ENCODE measurements around the gene AK5. TPM values are rescaled to one million over a fixed set of nuclear protein-coding genes. Genes with fewer than 3 reads are reported as not detected.
A peak's percentile ranks its signal among the peaks of the same experiment; 100 is the strongest.

Gene AK5
- total RNA-seq, 1 donor = 25.3 TPM

DNA sequence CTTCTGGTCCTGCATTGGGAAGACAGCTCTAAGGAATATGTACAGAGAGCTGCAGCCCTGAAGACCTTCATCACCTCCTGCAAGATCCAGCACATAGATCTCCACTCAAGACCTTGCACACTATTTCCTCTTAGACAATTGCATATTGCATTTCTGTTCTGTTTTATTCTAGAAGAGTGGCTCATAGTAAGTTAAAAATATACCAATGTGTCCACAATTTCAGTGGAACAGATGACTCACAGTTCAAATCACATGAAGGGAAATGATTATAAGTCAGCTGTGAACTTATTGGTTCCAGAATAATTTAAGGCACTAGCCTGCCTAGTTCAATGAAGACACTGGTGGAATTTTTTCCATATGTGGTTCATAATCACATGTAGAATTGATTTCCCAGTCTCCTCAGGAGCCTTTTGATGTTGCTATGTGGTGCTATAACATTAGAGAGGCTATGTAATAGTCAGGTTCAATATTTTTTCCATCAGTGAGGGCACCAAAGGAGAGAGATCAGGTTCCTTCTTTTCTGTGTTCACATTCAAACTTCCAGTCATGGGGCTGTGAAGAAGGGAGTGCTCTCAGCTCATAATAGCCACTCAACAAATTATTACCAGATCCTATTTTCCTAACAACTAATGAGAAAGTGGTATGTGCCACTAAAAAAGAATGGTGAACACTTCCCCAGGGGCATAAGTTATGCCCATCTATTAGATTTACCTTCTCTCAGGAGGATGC lies 9.8 kb upstream of the AK5 start:
- Histone ChIP-seq H3K4me1 (ENCODE audit: insufficient read depth, low read length) (peaks cover 8% of the 10 kb centered on the region), H3K9me3 (ENCODE audit: low read depth, low read length) (no peaks in the 10 kb centered on the region), H3K27ac (ENCODE audit: low read depth, low read length) (no peak overlapping the region), H4K20me1 (ENCODE audit: insufficient read depth, low read length) (no peaks in the 10 kb centered on the region), H3K27me3 (ENCODE audit: insufficient read depth, low read length) (no peaks in the 10 kb centered on the region), H3K4me3 (ENCODE audit: insufficient read depth, low read length) (no peak overlapping the region), H3K4me2 (ENCODE audit: insufficient read depth, low read length) (peak overlapping the region; percentile 18), H3K36me3 (ENCODE audit: insufficient read depth, low read length) (no peaks in the 10 kb centered on the region), H3K79me2 (ENCODE audit: insufficient read depth, low read length) (no peaks in the 10 kb centered on the region), H2AFZ (ENCODE audit: low read length) (peak overlapping the region; percentile 3)
- DNase-seq (ENCODE audit: insufficient read length, low spot score, missing footprints) = peak; percentile 84
- TF ChIP-seq, protein P1, sequence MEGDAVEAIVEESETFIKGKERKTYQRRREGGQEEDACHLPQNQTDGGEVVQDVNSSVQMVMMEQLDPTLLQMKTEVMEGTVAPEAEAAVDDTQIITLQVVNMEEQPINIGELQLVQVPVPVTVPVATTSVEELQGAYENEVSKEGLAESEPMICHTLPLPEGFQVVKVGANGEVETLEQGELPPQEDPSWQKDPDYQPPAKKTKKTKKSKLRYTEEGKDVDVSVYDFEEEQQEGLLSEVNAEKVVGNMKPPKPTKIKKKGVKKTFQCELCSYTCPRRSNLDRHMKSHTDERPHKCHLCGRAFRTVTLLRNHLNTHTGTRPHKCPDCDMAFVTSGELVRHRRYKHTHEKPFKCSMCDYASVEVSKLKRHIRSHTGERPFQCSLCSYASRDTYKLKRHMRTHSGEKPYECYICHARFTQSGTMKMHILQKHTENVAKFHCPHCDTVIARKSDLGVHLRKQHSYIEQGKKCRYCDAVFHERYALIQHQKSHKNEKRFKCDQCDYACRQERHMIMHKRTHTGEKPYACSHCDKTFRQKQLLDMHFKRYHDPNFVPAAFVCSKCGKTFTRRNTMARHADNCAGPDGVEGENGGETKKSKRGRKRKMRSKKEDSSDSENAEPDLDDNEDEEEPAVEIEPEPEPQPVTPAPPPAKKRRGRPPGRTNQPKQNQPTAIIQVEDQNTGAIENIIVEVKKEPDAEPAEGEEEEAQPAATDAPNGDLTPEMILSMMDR (IDR thresholded peaks at IDR 0.05; ENCODE audit: extremely low read depth, low read depth, low read length) = no peak

DNA sequence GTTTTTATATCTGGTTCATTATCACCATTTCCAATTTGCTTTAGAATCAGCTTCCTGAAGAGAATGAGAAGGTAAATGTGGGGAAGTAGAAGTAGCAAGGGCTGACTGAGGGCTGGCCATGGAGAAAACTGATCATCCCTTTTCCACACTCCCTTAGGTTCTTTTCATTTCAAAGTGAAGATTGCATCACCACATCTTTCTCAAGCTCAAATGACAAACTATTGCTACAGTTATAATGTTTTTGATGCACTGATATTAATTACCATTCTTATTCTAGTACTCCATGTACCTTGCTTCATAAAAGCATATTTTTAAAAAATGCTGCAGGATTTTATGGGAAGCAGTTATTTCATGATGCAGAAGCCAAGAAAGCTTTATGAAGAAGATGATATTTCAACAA lies 7.9 kb upstream of the AK5 start:
- Histone ChIP-seq H3K36me3 (ENCODE audit: insufficient read depth, low read length) (no peaks in the 10 kb centered on the region), H3K4me1 (ENCODE audit: insufficient read depth, low read length) (peaks cover 8% of the 10 kb centered on the region), H3K27me3 (ENCODE audit: insufficient read depth, low read length) (no peaks in the 10 kb centered on the region), H2AFZ (ENCODE audit: low read length) (no peak overlapping the region), H3K27ac (ENCODE audit: low read depth, low read length) (no peak overlapping the region), H4K20me1 (ENCODE audit: insufficient read depth, low read length) (no peaks in the 10 kb centered on the region), H3K79me2 (ENCODE audit: insufficient read depth, low read length) (no peaks in the 10 kb centered on the region), H3K4me3 (ENCODE audit: insufficient read depth, low read length) (no peak overlapping the region), H3K9me3 (ENCODE audit: low read depth, low read length) (no peaks in the 10 kb centered on the region), H3K4me2 (ENCODE audit: insufficient read depth, low read length) (no peak overlapping the region)
- TF ChIP-seq, protein P1 (IDR thresholded peaks at IDR 0.05; ENCODE audit: extremely low read depth, low read depth, low read length) = no peak
- DNase-seq (ENCODE audit: insufficient read length, low spot score, missing footprints) = no peak

DNA sequence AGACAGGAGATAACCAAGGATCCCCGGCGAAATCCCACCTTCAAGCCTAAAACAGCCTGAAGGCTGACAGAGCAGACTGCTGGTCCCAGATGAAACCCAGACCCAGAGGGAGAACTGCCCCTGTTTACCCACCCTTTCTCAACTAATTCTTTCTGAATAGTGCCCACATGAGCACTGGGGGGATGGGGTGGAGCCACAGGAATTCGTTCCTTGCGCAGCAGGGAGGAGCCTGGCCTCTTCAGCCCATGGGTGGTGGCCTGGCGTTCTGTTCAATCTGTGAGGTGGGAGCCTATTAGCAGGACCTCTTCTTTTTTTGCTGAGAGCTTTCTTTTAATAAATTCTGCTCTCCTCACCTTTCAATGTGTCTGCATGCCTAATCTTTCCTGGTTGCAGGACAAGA lies 6.6 kb upstream of the AK5 start:
- H3K79me2 ChIP-seq (ENCODE audit: insufficient read depth, low read length) = no peaks in the 10 kb centered on the region
- DNase-seq (ENCODE audit: insufficient read length, low spot score, missing footprints) = no peak
- no peaks in the 10 kb centered on the region for H4K20me1 ChIP-seq (ENCODE audit: insufficient read depth, low read length)
- H3K4me1 ChIP-seq (ENCODE audit: insufficient read depth, low read length) = peaks cover 8% of the 10 kb centered on the region
- no peak overlapping the region for H3K4me2 ChIP-seq (ENCODE audit: insufficient read depth, low read length)
- H3K27ac ChIP-seq (ENCODE audit: low read depth, low read length) = no peak overlapping the region
- TF ChIP-seq, protein P1 (IDR thresholded peaks at IDR 0.05; ENCODE audit: extremely low read depth, low read depth, low read length) = no peak
- no peaks in the 10 kb centered on the region for H3K9me3 ChIP-seq (ENCODE audit: low read depth, low read length)
- H3K27me3 ChIP-seq (ENCODE audit: insufficient read depth, low read length) = no peaks in the 10 kb centered on the region
- H2AFZ ChIP-seq (ENCODE audit: low read length) = no peak overlapping the region
- no peak overlapping the region for H3K4me3 ChIP-seq (ENCODE audit: insufficient read depth, low read length)
- no peaks in the 10 kb centered on the region for H3K36me3 ChIP-seq (ENCODE audit: insufficient read depth, low read length)

DNA sequence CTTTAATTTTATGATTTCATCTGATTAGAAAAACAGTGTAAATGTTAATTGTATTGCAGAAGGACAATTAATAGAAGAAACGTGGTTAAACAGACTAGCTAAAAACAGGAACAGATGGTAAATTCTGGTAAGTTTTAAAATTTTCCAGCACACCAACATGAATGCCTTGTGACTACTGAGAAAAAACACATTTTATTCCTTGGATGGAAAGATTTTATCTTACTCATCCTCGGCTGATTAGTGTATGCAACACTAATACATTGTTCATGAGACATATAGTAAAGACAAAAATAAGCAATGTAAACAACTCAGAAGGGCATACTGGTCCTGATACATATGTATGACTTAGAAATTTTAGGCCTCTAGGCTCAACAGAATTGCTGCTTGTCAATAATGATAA lies 4.9 kb upstream of the AK5 start:
- Histone ChIP-seq H4K20me1 (ENCODE audit: insufficient read depth, low read length) (no peaks in the 10 kb centered on the region), H2AFZ (ENCODE audit: low read length) (no peak overlapping the region), H3K36me3 (ENCODE audit: insufficient read depth, low read length) (no peaks in the 10 kb centered on the region), H3K4me2 (ENCODE audit: insufficient read depth, low read length) (no peak overlapping the region), H3K9me3 (ENCODE audit: low read depth, low read length) (no peaks in the 10 kb centered on the region), H3K79me2 (ENCODE audit: insufficient read depth, low read length) (no peaks in the 10 kb centered on the region), H3K4me1 (ENCODE audit: insufficient read depth, low read length) (peaks cover 3% of the 10 kb centered on the region), H3K27ac (ENCODE audit: low read depth, low read length) (no peak overlapping the region), H3K4me3 (ENCODE audit: insufficient read depth, low read length) (no peak overlapping the region), H3K27me3 (ENCODE audit: insufficient read depth, low read length) (no peaks in the 10 kb centered on the region)
- no peak for DNase-seq (ENCODE audit: insufficient read length, low spot score, missing footprints)
- TF ChIP-seq, protein P1 (IDR thresholded peaks at IDR 0.05; ENCODE audit: extremely low read depth, low read depth, low read length) = no peak

Data from osteoblast (primary cell).